ENCODE measurements around the gene AOC1. TPM values are rescaled to one million over a fixed set of nuclear protein-coding genes. Genes with fewer than 3 reads are reported as not detected.

Gene AOC1
- total and polyA plus RNA-seq, 2 of the 13 experiments (the other 11 are each of a cell fraction or from before 2014, with no cell fraction given) = not detected

DNA sequence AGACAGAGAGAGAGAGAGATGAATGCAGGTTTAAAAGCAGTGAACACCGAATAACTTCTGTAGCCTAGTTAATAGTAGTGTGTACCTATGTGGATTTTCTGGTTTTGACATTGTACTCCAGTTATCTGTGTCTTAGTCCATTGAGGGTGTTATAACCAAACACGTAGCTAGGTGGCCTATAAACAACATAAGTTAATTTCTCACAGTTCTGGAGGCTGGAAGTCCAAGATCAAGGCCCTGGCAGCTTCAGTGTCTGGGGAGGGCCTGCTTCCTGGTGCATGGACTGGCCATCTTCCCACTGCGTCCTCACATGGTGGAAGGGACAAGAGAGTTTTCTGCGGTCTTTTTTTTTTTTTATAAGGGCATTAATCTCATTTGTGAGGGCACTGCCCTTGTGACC, 23.5 kb downstream of the AOC1 start (continued):
- TF ChIP-seq, protein P1, sequence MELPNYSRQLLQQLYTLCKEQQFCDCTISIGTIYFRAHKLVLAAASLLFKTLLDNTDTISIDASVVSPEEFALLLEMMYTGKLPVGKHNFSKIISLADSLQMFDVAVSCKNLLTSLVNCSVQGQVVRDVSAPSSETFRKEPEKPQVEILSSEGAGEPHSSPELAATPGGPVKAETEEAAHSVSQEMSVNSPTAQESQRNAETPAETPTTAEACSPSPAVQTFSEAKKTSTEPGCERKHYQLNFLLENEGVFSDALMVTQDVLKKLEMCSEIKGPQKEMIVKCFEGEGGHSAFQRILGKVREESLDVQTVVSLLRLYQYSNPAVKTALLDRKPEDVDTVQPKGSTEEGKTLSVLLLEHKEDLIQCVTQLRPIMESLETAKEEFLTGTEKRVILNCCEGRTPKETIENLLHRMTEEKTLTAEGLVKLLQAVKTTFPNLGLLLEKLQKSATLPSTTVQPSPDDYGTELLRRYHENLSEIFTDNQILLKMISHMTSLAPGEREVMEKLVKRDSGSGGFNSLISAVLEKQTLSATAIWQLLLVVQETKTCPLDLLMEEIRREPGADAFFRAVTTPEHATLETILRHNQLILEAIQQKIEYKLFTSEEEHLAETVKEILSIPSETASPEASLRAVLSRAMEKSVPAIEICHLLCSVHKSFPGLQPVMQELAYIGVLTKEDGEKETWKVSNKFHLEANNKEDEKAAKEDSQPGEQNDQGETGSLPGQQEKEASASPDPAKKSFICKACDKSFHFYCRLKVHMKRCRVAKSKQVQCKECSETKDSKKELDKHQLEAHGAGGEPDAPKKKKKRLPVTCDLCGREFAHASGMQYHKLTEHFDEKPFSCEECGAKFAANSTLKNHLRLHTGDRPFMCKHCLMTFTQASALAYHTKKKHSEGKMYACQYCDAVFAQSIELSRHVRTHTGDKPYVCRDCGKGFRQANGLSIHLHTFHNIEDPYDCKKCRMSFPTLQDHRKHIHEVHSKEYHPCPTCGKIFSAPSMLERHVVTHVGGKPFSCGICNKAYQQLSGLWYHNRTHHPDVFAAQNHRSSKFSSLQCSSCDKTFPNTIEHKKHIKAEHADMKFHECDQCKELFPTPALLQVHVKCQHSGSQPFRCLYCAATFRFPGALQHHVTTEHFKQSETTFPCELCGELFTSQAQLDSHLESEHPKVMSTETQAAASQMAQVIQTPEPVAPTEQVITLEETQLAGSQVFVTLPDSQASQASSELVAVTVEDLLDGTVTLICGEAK (IDR thresholded peaks at IDR 0.05) = no peak
- TF ChIP-seq, protein P1 (CRISPR knock-in tag; IDR thresholded peaks at IDR 0.05) = no peak
- TF ChIP-seq STAG1 (CRISPR knock-in tag; IDR thresholded peaks at IDR 0.05) = no peak

Measured in HepG2 (cell line).